H9 (cell line): Measurements from ENCODE around the gene EMC9. TPM values are rescaled to one million over a fixed set of nuclear protein-coding genes. Genes with fewer than 3 reads are reported as not detected.

ENCODE experiments used
- DNase-seq: peaks from one replicate; pipeline ENCODE4 v3.0.0-alpha.2; 2017
- H2AFZ ChIP-seq: one replicate; pipeline ENCODE4 v1.6.1; 2013; ENCODE audit warnings: mild to moderate bottlenecking, low read length, control low read depth, moderate library complexity
- H2AK5ac ChIP-seq: 2 replicates; pipeline ENCODE4 v1.6.1; 2013; ENCODE audit warnings: low read length, control low read depth, mixed read lengths; ENCODE audit not compliant: insufficient read length
- H2BK120ac ChIP-seq: one replicate; pipeline ENCODE4 v1.6.1; 2013; ENCODE audit warnings: low read depth, mild to moderate bottlenecking, low read length, control low read depth, inconsistent platforms; ENCODE audit not compliant: poor library complexity, severe bottlenecking
- H2BK12ac ChIP-seq: 2 replicates; pipeline ENCODE4 v1.6.1; 2013; ENCODE audit warnings: low read length, control low read depth, mixed read lengths, low read depth; ENCODE audit not compliant: insufficient read length
- H2BK15ac ChIP-seq: 2 replicates; pipeline ENCODE4 v1.6.1; 2013; ENCODE audit warnings: low read depth, low read length, control low read depth
- H2BK20ac ChIP-seq: one replicate; pipeline ENCODE4 v1.6.1; 2013; ENCODE audit warnings: low read depth, mild to moderate bottlenecking, low read length, control low read depth, inconsistent platforms; ENCODE audit not compliant: poor library complexity, severe bottlenecking
- H2BK5ac ChIP-seq: 2 replicates; pipeline ENCODE4 v1.6.1; 2013; ENCODE audit warnings: low read length, control low read depth, mixed read lengths; ENCODE audit not compliant: insufficient read length
- H3K14ac ChIP-seq: 2 replicates; pipeline ENCODE4 v1.6.1; 2013; ENCODE audit warnings: low read length, control low read depth; ENCODE audit not compliant: insufficient read depth
- H3K18ac ChIP-seq: 2 replicates; pipeline ENCODE4 v1.6.1; 2013; ENCODE audit warnings: low read depth, mild to moderate bottlenecking, mixed read lengths, low read length, control low read depth; ENCODE audit not compliant: insufficient read length
- H3K23ac ChIP-seq: 2 replicates; pipeline ENCODE4 v1.6.1; 2013; ENCODE audit warnings: low read length, control low read depth, mixed read lengths, low read depth; ENCODE audit not compliant: insufficient read length
- H3K23me2 ChIP-seq: 2 replicates; pipeline ENCODE4 v1.6.1; 2013; ENCODE audit warnings: low read depth, mild to moderate bottlenecking, mixed read lengths, low read length, control low read depth; ENCODE audit not compliant: insufficient read length, poor library complexity, severe bottlenecking
- H3K27ac ChIP-seq: 2 replicates; pipeline ENCODE4 v1.5.1; 2013; ENCODE audit warnings: low read length, control low read depth, mixed read lengths, low read depth; ENCODE audit not compliant: insufficient read length
- H3K27me3 ChIP-seq: 2 replicates; pipeline ENCODE4 v1.6.1; 2013; ENCODE audit warnings: low read length, control low read depth, inconsistent platforms; ENCODE audit not compliant: insufficient read depth
- H3K4ac ChIP-seq: 2 replicates; pipeline ENCODE4 v1.6.1; 2013; ENCODE audit warnings: low read depth, mild to moderate bottlenecking, control low read depth, inconsistent platforms, low read length, moderate library complexity
- H3K4me1 ChIP-seq: 2 replicates; pipeline ENCODE4 v1.6.1; 2013; ENCODE audit warnings: low read length, control low read depth, inconsistent platforms; ENCODE audit not compliant: insufficient read depth
- H3K4me2 ChIP-seq: 2 replicates; pipeline ENCODE4 v1.6.1; 2013; ENCODE audit warnings: low read length, control low read depth, mixed read lengths; ENCODE audit not compliant: insufficient read length, insufficient read depth
- H3K56ac ChIP-seq: 2 replicates; pipeline ENCODE4 v1.6.1; 2013; ENCODE audit warnings: low read depth, mild to moderate bottlenecking, mixed read lengths, low read length, control low read depth; ENCODE audit not compliant: insufficient read length
- H3K79me1 ChIP-seq: 2 replicates; pipeline ENCODE4 v1.6.1; 2013; ENCODE audit warnings: low read depth, mild to moderate bottlenecking, moderate library complexity, low read length, control low read depth, inconsistent platforms; ENCODE audit not compliant: insufficient read depth, poor library complexity, severe bottlenecking
- H3K79me2 ChIP-seq: 2 replicates; pipeline ENCODE4 v1.6.1; 2013; ENCODE audit warnings: low read length, control low read depth, inconsistent platforms; ENCODE audit not compliant: insufficient read depth
- H3K9ac ChIP-seq: 2 replicates; pipeline ENCODE4 v1.6.1; 2013; ENCODE audit warnings: low read length, control low read depth, mixed read lengths; ENCODE audit not compliant: insufficient read length; ENCODE audit errors: extremely low read depth
- H3K9me3 ChIP-seq: one replicate; pipeline ENCODE4 v1.6.1; 2013; ENCODE audit warnings: low read depth, low read length, inconsistent platforms; ENCODE audit not compliant: control insufficient read depth
- H3T11ph ChIP-seq: one replicate; pipeline ENCODE4 v1.6.1; 2013; ENCODE audit warnings: mild to moderate bottlenecking, low read length, control low read depth, inconsistent platforms
- H4K20me1 ChIP-seq: one replicate; pipeline ENCODE4 v1.6.1; 2013; ENCODE audit not compliant: control insufficient read depth, insufficient read length, insufficient read depth
- H4K5ac ChIP-seq: 2 replicates; pipeline ENCODE4 v1.6.1; 2013; ENCODE audit warnings: low read depth, mild to moderate bottlenecking, mixed read lengths, low read length, control low read depth; ENCODE audit not compliant: insufficient read length
- H4K8ac ChIP-seq: replicated peaks from 2 replicates; pipeline ENCODE4 v1.6.1; 2013; ENCODE audit warnings: low read length, control low read depth, mixed read lengths, low read depth; ENCODE audit not compliant: insufficient read length
- H4K91ac ChIP-seq: 2 replicates; pipeline ENCODE4 v1.6.1; 2013; ENCODE audit warnings: low read depth, mild to moderate bottlenecking, moderate library complexity, mixed read lengths, low read length, control low read depth; ENCODE audit not compliant: insufficient read length
- H3K27ac Mint-ChIP-seq, 3 experiments: 2 replicates in 2 of 3; 3 replicates in 1 of 3; pipeline ENCODE4 v1.8.0; 2020 to 2021; ENCODE audit warnings: mixed read lengths in 3 of 3, mild to moderate bottlenecking in 1 of 3, moderate library complexity in 1 of 3
- H3K27me3 Mint-ChIP-seq: 2 replicates; pipeline ENCODE4 v1.8.0; 2021; ENCODE audit warnings: low read depth, mild to moderate bottlenecking, moderate library complexity, mixed read lengths
- H3K36me3 Mint-ChIP-seq, 3 experiments: 2 replicates in 2 of 3; 3 replicates in 1 of 3; pipeline ENCODE4 v1.8.0; 2020 to 2021; ENCODE audit warnings: low read depth in 3 of 3, mixed read lengths in 3 of 3; ENCODE audit not compliant: insufficient read depth in 1 of 3
- H3K4me1 Mint-ChIP-seq, 2 experiments: 2 replicates each; pipeline ENCODE4 v1.8.0; 2020; ENCODE audit warnings: mixed read lengths in 2 of 2
- H3K4me3 Mint-ChIP-seq, 2 experiments: 2 replicates in 1 of 2; 3 replicates in 1 of 2; pipeline ENCODE4 v1.8.0; 2020 to 2021; ENCODE audit warnings: mild to moderate bottlenecking in 2 of 2, mixed read lengths in 2 of 2, moderate library complexity in 1 of 2
- H3K9me3 Mint-ChIP-seq, 2 experiments: 2 replicates in 1 of 2; 3 replicates in 1 of 2; pipeline ENCODE4 v1.8.0; 2020; ENCODE audit warnings: mild to moderate bottlenecking in 2 of 2, mixed read lengths in 2 of 2, moderate library complexity in 1 of 2
- WGBS: extraction: QIAGEN DNeasy Blood & Tissue Kit; methylation state at CpG from one replicate; pipeline ENCODE4 v1.1.7; 2013; ENCODE audit warnings: missing lambda C conversion rate, low lambda C conversion rate, mixed read lengths; ENCODE audit not compliant: insufficient read length; ENCODE audit errors: extremely low coverage; 5-methylcytosine and 5-hydroxymethylcytosine counted together
- total RNA-seq: library from RNA; stranded (reverse); gene quantifications from 2 replicates; pipeline ENCODE4 v1.2.1, GENCODE V29; 2021
- TF ChIP-seq, protein P1 (sequence below): fragments of 200-600 bp; sonication (generic); conservative IDR thresholded peaks from 3 replicates; pipeline ENCODE4 v1.8.0; 2021; ENCODE audit warnings: antibody characterized with exemption, mild to moderate bottlenecking

EMC9 gene
- total RNA-seq, 1 experiment from 2014 or later: 52.9 TPM

- no peak overlapping the region for H3K14ac ChIP-seq
- peaks cover 2% of the 10 kb centered on the region in 2 experiments; a peak in 3 of 5 replicates for H3K9me3 Mint-ChIP-seq
Observed at GRCh38 chr14:24110060-24110459, 31.3 kb downstream of the EMC9 start.

More at GRCh38 chr14:24110060-24110459, 31.3 kb downstream of the EMC9 start:
- Histone ChIP-seq H3K18ac (no peak overlapping the region), H2BK15ac (no peak overlapping the region), H3K56ac (no peak overlapping the region), H3K27ac (no peak overlapping the region), H3K23ac (no peak overlapping the region), H2BK120ac (no peak overlapping the region), H3K79me1 (no peaks in the 10 kb centered on the region), H4K8ac (no peak overlapping the region), H2BK5ac (no peak overlapping the region), H3K27me3 (no peaks in the 10 kb centered on the region), H4K5ac (no peak overlapping the region), H3K79me2 (no peaks in the 10 kb centered on the region), H3K23me2 (peaks cover 9% of the 10 kb centered on the region), H2BK20ac (no peak overlapping the region), H3K4me1 (no peaks in the 10 kb centered on the region), H3K9ac (no peak overlapping the region), H4K20me1 (no peaks in the 10 kb centered on the region), H3K4ac (no peak overlapping the region), H2AK5ac (no peak overlapping the region), H4K91ac (no peak overlapping the region), H2BK12ac (no peak overlapping the region), H3T11ph (no peak overlapping the region), H2AFZ (no peak overlapping the region), H3K9me3 (no peaks in the 10 kb centered on the region), H3K4me2 (no peak overlapping the region)
- no CpG with 5 or more reads among the region's 9 CpGs for WGBS
- Mint-ChIP-seq H3K27me3 (peaks cover 2% of the 10 kb centered on the region; the same call in 1 of the 2 replicates), H3K36me3 (peaks cover 2 to 5% (median 2%) of the 10 kb centered on the region in 3 experiments), H3K4me1 (peaks cover 3 to 5% of the 10 kb centered on the region in 2 experiments), H3K4me3 (no peak overlapping the region), H3K27ac (no peak overlapping the region)
- TF ChIP-seq, protein P1, sequence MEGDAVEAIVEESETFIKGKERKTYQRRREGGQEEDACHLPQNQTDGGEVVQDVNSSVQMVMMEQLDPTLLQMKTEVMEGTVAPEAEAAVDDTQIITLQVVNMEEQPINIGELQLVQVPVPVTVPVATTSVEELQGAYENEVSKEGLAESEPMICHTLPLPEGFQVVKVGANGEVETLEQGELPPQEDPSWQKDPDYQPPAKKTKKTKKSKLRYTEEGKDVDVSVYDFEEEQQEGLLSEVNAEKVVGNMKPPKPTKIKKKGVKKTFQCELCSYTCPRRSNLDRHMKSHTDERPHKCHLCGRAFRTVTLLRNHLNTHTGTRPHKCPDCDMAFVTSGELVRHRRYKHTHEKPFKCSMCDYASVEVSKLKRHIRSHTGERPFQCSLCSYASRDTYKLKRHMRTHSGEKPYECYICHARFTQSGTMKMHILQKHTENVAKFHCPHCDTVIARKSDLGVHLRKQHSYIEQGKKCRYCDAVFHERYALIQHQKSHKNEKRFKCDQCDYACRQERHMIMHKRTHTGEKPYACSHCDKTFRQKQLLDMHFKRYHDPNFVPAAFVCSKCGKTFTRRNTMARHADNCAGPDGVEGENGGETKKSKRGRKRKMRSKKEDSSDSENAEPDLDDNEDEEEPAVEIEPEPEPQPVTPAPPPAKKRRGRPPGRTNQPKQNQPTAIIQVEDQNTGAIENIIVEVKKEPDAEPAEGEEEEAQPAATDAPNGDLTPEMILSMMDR: no peak
- no peak for DNase-seq
